HepG2 (cell line): ENCODE measurements around the gene NUDT2. TPM values are rescaled to one million over a fixed set of nuclear protein-coding genes. Genes with fewer than 3 reads are reported as not detected.

Experiments used
- NRL ChIP-seq: sonication (generic); formaldehyde crosslinking; IDR thresholded peaks from 2 replicates; pipeline ENCODE4 v1.5.0; 2020; ENCODE audit warnings: missing genetic modification reagents, mild to moderate bottlenecking, moderate library complexity, borderline replicate concordance
- YEATS2 ChIP-seq: sonication (generic); formaldehyde crosslinking; IDR thresholded peaks from 2 replicates; pipeline ENCODE4 v1.4.0; 2020; ENCODE audit warnings: missing genetic modification reagents, borderline replicate concordance
- ZNF703 ChIP-seq: sonication (generic); formaldehyde crosslinking; IDR thresholded peaks from 2 replicates; pipeline ENCODE4 v1.5.1; 2020; ENCODE audit warnings: missing genetic modification reagents, mild to moderate bottlenecking, moderate library complexity, borderline replicate concordance
- polyA plus RNA-seq, 8 experiments: library from polyadenylated mRNA; depleted of rRNA in 3 of 8; stranded (reverse) in 7 of 8; unstranded in 1 of 8; fragments of >200 nt; fragmentation: Illumina TruSeq in 4 of 8; extraction: Trizol in 4 of 8; gene quantifications; 2 replicates each; pipeline versions ENCODE4 v1.2.1 to v1.2.3, GENCODE V29; 2011 to 2016; ENCODE audit warnings: low read depth in 4 of 8, missing spikeins in 1 of 8, mixed read lengths in 1 of 8; ENCODE audit not compliant: insufficient read depth in 1 of 8
- total RNA-seq, 5 experiments: library from RNA; depleted of rRNA; stranded (reverse); fragments of >200 nt; fragmentation: Illumina TruSeq; extraction: Trizol; gene quantifications; 2 replicates each; pipeline ENCODE4 v1.2.3, GENCODE V29; 2016; ENCODE audit warnings: low read depth in 1 of 5
- TF ChIP-seq, protein P1 (sequence below): sonication (generic); formaldehyde crosslinking; IDR thresholded peaks from 2 replicates; pipeline ENCODE4; 2020; ENCODE audit warnings: missing genetic modification reagents, mild to moderate bottlenecking, borderline replicate concordance
- TF ChIP-seq, protein P2 (sequence below): sonication (generic); formaldehyde crosslinking; IDR thresholded peaks from 2 replicates; pipeline ENCODE4 v1.4.0; 2020; ENCODE audit warnings: missing genetic modification reagents, borderline replicate concordance
- TF ChIP-seq, protein P3 (sequence below): sonication (generic); formaldehyde crosslinking; IDR thresholded peaks from 2 replicates; pipeline ENCODE4 v1.4.0; 2020; ENCODE audit warnings: missing genetic modification reagents
- TF ChIP-seq, protein P4 (sequence below), 2 experiments: IDR thresholded peaks; 2 replicates each; pipeline ENCODE4 v1.6.1; 2011 to 2012; ENCODE audit warnings: low read length in 2 of 2, borderline replicate concordance in 1 of 2, low read depth in 1 of 2, mild to moderate bottlenecking in 1 of 2, moderate library complexity in 1 of 2
- TF ChIP-seq, protein P5 (sequence below): sonication (generic); formaldehyde crosslinking; IDR thresholded peaks from 2 replicates; pipeline ENCODE4 v1.5.0; 2020; ENCODE audit warnings: missing genetic modification reagents
- TF ChIP-seq, protein P6 (sequence below): sonication (generic); formaldehyde crosslinking; conservative IDR thresholded peaks from 2 replicates; pipeline ENCODE4 v1.4.0; 2020; ENCODE audit warnings: missing genetic modification reagents
- TF ChIP-seq, protein P7 (sequence below): sonication (generic); formaldehyde crosslinking; IDR thresholded peaks from 2 replicates; pipeline ENCODE4 v1.4.0; 2020; ENCODE audit warnings: low read depth, mild to moderate bottlenecking, missing genetic modification reagents

Gene NUDT2
- total and polyA plus RNA-seq, 2 of the 13 experiments (the other 11 are each of a cell fraction or from before 2014, with no cell fraction given) = 19.9 to 24.6 TPM

DNA sequence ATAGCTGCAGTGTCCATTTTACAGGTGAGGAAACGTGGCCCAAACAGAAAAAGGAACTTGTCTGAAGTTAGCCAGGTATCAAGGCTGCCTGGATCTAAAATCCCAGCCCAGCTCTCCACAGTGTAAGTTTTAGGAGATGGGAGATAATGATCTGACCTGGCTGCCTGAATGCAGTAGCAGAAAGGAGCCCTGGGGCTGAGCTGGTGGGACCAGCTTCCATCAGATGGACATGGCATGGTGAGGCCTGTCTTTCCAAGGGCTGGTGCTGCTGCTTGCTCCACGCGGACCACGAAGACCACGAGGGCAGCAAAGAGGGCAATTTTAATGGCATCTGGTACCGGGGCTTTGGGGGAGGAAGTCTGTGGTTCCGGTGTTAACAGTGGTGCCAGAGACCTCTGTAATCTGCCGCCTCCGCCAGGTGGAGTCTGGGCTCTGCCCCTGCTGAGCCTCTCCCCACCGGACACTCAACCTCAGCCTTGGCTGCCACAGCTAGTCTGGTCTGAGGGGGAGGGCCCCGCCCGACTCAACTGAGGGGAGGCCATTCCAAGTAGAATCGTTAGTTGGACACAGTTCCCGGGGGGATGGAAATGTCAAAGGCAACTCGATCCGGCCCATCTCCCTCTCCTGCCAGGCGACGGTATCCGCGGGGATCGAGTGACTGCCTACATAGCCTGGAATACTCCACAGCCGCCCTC, 46.7 kb downstream of the NUDT2 start (continued):
- TF ChIP-seq, protein P1, sequence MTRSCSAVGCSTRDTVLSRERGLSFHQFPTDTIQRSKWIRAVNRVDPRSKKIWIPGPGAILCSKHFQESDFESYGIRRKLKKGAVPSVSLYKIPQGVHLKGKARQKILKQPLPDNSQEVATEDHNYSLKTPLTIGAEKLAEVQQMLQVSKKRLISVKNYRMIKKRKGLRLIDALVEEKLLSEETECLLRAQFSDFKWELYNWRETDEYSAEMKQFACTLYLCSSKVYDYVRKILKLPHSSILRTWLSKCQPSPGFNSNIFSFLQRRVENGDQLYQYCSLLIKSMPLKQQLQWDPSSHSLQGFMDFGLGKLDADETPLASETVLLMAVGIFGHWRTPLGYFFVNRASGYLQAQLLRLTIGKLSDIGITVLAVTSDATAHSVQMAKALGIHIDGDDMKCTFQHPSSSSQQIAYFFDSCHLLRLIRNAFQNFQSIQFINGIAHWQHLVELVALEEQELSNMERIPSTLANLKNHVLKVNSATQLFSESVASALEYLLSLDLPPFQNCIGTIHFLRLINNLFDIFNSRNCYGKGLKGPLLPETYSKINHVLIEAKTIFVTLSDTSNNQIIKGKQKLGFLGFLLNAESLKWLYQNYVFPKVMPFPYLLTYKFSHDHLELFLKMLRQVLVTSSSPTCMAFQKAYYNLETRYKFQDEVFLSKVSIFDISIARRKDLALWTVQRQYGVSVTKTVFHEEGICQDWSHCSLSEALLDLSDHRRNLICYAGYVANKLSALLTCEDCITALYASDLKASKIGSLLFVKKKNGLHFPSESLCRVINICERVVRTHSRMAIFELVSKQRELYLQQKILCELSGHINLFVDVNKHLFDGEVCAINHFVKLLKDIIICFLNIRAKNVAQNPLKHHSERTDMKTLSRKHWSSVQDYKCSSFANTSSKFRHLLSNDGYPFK (CRISPR knock-in tag) = peak; percentile 97
- TF ChIP-seq, protein P2, sequence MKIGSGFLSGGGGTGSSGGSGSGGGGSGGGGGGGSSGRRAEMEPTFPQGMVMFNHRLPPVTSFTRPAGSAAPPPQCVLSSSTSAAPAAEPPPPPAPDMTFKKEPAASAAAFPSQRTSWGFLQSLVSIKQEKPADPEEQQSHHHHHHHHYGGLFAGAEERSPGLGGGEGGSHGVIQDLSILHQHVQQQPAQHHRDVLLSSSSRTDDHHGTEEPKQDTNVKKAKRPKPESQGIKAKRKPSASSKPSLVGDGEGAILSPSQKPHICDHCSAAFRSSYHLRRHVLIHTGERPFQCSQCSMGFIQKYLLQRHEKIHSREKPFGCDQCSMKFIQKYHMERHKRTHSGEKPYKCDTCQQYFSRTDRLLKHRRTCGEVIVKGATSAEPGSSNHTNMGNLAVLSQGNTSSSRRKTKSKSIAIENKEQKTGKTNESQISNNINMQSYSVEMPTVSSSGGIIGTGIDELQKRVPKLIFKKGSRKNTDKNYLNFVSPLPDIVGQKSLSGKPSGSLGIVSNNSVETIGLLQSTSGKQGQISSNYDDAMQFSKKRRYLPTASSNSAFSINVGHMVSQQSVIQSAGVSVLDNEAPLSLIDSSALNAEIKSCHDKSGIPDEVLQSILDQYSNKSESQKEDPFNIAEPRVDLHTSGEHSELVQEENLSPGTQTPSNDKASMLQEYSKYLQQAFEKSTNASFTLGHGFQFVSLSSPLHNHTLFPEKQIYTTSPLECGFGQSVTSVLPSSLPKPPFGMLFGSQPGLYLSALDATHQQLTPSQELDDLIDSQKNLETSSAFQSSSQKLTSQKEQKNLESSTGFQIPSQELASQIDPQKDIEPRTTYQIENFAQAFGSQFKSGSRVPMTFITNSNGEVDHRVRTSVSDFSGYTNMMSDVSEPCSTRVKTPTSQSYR (CRISPR knock-in tag) = no peak
- TF ChIP-seq YEATS2 (CRISPR knock-in tag) (no peak), NRL (CRISPR knock-in tag) (0 out of 2 replicates have a peak, but pooled peaks have one; percentile 58), ZNF703 (CRISPR knock-in tag) (0 out of 2 replicates have a peak, but pooled peaks have one; percentile 36)
- TF ChIP-seq, protein P3, sequence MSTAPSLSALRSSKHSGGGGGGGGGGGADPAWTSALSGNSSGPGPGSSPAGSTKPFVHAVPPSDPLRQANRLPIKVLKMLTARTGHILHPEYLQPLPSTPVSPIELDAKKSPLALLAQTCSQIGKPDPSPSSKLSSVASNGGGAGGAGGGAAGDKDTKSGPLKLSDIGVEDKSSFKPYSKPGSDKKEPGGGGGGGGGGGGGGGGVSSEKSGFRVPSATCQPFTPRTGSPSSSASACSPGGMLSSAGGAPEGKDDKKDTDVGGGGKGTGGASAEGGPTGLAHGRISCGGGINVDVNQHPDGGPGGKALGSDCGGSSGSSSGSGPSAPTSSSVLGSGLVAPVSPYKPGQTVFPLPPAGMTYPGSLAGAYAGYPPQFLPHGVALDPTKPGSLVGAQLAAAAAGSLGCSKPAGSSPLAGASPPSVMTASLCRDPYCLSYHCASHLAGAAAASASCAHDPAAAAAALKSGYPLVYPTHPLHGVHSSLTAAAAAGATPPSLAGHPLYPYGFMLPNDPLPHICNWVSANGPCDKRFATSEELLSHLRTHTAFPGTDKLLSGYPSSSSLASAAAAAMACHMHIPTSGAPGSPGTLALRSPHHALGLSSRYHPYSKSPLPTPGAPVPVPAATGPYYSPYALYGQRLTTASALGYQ (CRISPR knock-in tag) = no peak
- TF ChIP-seq, protein P4, sequence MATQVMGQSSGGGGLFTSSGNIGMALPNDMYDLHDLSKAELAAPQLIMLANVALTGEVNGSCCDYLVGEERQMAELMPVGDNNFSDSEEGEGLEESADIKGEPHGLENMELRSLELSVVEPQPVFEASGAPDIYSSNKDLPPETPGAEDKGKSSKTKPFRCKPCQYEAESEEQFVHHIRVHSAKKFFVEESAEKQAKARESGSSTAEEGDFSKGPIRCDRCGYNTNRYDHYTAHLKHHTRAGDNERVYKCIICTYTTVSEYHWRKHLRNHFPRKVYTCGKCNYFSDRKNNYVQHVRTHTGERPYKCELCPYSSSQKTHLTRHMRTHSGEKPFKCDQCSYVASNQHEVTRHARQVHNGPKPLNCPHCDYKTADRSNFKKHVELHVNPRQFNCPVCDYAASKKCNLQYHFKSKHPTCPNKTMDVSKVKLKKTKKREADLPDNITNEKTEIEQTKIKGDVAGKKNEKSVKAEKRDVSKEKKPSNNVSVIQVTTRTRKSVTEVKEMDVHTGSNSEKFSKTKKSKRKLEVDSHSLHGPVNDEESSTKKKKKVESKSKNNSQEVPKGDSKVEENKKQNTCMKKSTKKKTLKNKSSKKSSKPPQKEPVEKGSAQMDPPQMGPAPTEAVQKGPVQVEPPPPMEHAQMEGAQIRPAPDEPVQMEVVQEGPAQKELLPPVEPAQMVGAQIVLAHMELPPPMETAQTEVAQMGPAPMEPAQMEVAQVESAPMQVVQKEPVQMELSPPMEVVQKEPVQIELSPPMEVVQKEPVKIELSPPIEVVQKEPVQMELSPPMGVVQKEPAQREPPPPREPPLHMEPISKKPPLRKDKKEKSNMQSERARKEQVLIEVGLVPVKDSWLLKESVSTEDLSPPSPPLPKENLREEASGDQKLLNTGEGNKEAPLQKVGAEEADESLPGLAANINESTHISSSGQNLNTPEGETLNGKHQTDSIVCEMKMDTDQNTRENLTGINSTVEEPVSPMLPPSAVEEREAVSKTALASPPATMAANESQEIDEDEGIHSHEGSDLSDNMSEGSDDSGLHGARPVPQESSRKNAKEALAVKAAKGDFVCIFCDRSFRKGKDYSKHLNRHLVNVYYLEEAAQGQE (IDR thresholded peaks at IDR 0.05; ENCODE audit: borderline replicate concordance in 1 of 2, low read depth in 1 of 2, low read length in 2 of 2) = no peak
- TF ChIP-seq, protein P5, sequence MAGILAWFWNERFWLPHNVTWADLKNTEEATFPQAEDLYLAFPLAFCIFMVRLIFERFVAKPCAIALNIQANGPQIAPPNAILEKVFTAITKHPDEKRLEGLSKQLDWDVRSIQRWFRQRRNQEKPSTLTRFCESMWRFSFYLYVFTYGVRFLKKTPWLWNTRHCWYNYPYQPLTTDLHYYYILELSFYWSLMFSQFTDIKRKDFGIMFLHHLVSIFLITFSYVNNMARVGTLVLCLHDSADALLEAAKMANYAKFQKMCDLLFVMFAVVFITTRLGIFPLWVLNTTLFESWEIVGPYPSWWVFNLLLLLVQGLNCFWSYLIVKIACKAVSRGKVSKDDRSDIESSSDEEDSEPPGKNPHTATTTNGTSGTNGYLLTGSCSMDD = no peak
- TF ChIP-seq, protein P6, sequence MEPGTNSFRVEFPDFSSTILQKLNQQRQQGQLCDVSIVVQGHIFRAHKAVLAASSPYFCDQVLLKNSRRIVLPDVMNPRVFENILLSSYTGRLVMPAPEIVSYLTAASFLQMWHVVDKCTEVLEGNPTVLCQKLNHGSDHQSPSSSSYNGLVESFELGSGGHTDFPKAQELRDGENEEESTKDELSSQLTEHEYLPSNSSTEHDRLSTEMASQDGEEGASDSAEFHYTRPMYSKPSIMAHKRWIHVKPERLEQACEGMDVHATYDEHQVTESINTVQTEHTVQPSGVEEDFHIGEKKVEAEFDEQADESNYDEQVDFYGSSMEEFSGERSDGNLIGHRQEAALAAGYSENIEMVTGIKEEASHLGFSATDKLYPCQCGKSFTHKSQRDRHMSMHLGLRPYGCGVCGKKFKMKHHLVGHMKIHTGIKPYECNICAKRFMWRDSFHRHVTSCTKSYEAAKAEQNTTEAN (CRISPR knock-in tag) = no peak
- TF ChIP-seq, protein P7, sequence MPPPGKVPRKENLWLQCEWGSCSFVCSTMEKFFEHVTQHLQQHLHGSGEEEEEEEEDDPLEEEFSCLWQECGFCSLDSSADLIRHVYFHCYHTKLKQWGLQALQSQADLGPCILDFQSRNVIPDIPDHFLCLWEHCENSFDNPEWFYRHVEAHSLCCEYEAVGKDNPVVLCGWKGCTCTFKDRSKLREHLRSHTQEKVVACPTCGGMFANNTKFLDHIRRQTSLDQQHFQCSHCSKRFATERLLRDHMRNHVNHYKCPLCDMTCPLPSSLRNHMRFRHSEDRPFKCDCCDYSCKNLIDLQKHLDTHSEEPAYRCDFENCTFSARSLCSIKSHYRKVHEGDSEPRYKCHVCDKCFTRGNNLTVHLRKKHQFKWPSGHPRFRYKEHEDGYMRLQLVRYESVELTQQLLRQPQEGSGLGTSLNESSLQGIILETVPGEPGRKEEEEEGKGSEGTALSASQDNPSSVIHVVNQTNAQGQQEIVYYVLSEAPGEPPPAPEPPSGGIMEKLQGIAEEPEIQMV (CRISPR knock-in tag) = 0 out of 2 replicates have a peak, but pooled peaks have one; percentile 15
